ENCODE data around the gene NIPAL3.
"Not testable (repeated sequence)": the region's sequence is repeated elsewhere in the genome, so short reads cannot be mapped to it uniquely, and the experiment has no call there.

NIPAL3 gene

DNA sequence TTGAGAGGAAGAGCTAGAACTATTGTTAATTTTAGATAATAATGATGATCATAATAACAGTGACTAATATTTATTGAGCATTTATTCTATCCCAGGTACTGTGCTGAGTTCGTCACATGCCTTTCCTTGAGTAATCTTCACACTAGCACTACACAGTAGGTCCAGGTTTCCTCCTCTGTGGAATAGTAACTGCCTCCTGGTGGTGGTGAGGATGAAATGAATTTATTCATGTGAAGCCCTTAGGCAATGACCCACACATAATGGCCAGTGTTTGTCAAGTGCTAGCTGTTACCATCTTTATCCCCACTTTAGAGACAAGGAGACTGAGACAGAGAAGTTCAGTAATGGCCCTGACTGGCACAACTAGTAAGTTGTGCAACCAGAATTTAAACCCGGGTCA, 5.9 kb downstream of the NIPAL3 start:
- DNase-seq (ENCODE audit: low read depth in 2 of 2) = no peak

DNA sequence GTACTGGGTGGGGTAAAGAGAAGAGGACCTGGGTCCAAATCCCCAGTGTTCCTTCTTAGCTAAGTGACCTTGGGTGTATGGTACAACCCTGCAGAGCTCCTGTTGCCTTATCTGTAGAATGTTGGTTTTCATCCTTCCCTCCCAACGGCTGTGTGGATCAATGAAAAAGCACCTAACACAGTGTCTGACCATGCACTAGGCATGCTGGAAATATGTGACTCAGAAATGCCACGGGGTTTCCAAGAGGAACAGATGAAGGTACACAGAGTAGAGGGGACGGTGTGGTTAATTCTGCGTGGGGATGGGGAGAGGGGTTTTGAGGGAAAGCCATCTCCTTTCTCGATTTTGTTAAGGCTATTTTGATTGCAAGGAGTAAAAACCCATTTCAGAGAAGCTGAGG, 8.6 kb downstream of the NIPAL3 start:
- DNase-seq (ENCODE audit: low read depth in 2 of 2) = no peak

DNA sequence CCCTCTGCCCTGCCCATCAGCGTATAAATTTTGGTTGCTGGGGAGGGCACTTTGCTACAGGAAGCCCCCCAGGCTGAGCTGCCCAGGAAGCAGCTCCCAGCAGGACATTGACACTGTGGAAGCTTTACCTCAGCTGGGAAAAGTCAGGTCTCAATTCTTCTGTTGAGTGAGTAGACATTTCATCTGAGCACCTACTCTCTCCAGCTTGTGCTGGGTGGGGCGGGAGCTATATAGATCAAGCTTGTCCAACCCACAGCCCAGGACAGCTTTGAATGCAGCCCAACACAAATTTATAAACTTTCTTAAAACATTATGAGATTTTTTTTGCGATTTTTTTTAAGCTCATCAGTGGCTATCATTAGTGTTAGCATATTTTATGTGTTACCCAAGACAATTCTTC, 9.4 kb downstream of the NIPAL3 start:
- no peak for DNase-seq (ENCODE audit: low read depth in 2 of 2)

DNA sequence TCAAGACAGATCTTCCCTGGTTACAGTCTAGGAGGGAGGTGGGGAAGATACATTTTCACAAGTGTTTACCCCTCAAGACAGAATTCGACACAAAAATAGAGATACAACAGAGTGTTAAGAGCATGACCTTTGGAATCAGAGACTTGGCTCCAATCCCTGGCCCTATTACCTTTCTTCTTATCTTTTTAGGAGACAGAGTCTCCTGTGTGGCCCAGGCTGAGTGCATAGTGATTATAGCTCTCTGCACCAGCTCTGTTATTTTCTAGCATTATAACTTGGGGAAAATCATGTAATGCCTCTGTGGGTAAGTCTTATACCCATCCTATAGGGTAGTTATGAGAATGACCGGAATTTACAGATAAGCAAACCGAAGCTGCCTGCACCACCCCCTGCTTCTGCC, 9.8 kb downstream of the NIPAL3 start:
- no peak for DNase-seq (ENCODE audit: low read depth in 2 of 2)

DNA sequence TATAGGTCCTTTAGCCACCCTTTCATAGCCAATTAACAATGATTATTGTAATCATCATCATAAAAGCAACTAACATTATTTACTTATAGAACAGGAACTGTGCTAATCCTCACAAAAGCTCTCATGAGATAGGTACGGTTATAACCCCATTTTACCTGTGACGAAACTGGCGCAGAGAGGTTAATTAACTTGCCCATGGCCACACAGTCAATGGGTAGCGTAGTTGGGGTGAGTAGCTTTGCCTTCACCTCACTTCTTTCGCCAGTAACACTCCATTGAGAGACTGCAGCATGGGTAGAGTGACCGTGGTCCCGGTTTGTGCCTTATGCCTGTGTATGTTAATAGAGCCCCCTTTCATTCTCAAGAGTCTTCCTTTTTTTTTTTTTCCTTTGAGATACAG, 10.3 kb downstream of the NIPAL3 start:
- DNase-seq (ENCODE audit: low read depth in 2 of 2) = no peak

DNA sequence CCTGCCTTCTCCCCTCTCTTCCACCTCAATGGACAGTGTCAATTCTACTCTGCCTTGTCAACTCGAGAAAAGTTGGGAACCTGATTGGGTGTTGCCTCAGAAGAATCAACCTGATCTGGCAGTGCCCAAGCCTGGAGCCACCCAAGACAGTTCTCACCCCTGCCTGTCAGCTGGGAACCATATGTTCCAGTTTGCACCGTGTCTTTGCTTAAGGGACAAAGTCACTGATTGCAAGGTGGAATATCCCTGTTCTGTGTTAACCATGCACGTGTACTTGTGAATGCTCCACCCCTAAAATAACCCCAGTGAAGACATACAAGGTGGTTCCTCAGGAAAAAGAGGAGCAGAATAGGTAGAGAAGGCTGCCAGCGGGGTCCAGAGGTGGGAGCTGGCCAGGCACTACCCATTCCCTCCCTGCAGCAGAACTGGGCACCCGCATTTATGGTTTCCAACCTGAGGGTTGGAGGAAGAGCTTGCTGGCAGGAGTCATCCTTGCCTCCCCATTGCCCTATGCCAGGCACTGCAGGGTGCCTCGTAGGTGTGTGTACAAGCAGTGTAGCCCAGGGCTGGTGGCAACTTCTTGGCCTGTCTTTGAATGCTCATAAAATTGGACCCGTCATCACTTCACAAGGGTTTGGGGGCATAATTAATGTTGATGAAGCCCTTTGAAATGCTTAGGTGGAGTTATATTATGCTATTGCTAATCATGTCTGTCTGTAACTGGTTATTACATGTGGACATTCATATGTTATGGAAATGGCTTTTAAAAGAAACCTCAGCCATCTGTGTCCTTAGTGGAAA, 11.3 kb downstream of the NIPAL3 start:
- DNase-seq (ENCODE audit: low read depth in 2 of 2) = no peak

DNA sequence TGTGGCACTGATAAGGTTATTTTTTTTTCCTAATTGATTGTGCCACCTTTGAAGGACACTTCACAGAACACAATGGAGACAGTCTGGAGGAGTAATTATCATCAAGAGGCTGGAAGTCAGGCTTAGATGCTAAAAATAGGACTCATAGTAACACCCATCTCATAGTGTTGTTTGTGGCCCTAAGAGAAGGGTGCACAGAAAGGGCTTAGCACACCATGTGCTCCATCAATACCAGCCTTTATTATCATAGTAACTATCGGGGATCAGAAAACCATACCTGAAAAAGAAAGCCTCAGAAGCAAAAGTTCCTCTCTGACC, 11.9 kb downstream of the NIPAL3 start:
- no peak for DNase-seq (ENCODE audit: low read depth in 2 of 2)

DNA sequence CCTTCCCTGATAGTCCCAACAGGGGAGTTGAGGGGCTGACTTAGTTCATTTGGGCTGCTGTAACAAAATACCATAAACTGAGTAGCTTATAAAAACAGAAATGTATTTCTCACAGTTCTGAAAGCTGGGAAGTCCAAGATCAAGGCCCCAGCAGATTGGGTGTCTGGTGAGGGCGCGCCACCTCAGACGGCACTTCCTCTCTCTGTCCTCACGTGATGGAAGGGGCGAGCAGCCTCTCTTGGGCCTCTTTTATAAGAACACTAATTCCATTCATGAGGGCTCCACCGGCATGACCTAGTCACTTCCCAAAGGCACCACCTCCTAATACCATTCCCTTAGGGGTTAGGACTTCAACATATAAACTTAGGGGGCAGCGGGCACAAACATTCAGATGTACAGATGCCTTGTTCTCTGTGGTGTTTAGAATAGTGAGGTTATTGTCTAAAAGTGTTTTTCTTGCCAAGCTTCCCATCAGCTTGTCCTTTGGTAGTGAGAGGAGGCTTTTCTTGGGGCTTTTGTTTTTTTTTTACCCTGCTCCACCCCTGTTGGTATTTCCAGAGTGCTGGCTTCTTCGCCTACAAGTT, 20.3 kb downstream of the NIPAL3 start:
- DNase-seq (ENCODE audit: low read depth in 2 of 2) = no peak

DNA sequence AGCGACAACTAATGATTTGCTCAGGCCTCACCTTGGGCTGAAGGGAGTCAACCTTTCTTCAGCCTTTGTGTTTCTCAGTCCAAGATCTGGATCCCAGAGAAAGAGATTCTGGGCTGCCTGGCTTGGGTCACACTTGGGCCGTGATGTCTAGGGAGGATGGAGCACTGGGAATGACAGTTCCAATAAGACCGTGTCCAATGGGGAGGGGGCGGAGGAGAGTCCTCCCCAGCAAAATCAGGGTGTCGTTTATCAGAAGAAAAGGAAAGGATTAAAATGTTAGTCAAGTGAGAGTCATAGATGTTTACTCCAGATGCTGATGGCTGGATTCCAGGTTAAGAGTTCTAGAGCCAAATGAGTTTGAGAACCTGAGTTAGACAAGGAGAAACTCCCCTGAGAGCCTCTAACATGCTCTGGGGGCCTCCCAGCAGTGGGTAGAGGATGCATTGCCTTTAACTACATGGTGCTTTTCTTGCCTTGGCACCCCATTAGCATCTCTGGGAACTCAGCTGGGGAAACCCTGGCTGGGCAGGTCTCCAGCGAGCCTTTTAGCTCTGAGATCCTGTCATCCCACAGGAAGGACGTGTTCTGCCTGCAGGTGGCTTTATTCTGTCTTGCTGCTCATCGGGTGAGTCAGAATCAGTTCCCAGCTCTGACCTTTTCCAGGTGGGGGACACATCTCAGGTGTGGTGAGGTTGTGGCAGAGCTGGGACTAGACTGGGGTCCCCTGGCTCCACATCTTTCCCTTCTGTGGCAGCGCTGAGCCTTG, 22.2 kb downstream of the NIPAL3 start:
- DNase-seq (ENCODE audit: low read depth in 2 of 2) = no peak

DNA sequence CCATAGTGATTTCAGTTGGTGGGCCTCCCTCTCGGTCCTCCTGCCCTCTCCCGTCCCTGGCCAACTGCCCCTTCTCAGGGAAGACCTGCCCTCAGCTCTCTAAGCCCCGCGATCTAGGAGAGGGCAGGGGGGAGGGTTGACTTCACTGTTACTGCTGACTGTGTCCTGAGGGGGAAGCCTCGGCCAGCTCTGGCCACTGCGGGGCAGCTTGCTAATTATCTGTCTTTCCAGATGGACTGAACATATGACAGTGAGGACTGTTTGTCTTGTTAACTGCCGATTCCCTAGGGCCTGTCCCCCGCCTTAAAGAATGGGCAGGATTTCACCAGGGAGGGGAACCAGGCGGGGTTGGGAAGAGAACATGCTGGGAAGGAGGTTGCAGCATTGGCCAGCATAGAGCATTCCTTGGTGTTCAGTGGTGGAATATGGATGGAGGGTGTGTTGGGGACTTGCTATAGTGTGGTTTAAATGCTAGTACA, 22.9 kb downstream of the NIPAL3 start:
- DNase-seq (ENCODE audit: low read depth in 2 of 2) = no peak

DNA sequence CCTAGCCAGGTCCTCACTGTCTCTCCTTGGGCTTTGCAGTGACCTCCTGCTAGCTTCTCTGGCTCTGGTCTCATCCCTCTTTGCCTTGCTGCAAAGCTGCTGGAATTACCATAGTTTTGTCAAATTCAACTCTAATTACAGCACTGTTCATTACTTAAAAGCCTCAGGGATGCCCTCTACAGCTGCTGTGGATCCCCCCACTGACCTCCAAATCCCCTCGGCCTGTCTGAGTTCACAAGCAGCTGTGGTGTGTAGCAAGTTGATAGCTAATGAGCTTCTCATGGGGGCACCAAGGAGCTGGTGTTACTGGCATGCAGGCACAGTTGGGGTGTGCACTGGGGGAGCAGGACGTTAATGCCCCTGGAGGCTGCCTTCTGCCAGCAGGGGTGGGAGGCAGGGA, 24.8 kb downstream of the NIPAL3 start:
- no peak for DNase-seq (ENCODE audit: low read depth in 2 of 2)

DNA sequence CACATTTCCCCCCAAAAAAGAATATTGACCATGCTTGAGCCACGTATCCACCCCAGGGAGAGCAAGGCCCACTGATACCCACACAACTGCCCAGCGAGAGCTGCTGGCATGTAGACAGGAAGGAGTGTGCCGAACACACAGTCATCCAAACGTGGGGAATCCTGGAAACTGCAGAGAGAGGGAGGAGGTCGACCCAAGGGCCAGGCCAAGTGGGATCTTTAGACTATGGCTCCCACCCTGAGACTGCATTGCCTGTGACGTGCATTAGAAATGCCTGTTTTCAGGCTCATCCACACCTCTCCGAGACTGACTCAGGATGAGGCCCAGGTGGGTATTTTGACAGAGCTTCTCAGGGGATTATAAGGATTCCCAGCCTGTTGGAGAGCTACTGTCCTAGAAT, 25.9 kb downstream of the NIPAL3 start:
- no peak for DNase-seq (ENCODE audit: low read depth in 2 of 2)

DNA sequence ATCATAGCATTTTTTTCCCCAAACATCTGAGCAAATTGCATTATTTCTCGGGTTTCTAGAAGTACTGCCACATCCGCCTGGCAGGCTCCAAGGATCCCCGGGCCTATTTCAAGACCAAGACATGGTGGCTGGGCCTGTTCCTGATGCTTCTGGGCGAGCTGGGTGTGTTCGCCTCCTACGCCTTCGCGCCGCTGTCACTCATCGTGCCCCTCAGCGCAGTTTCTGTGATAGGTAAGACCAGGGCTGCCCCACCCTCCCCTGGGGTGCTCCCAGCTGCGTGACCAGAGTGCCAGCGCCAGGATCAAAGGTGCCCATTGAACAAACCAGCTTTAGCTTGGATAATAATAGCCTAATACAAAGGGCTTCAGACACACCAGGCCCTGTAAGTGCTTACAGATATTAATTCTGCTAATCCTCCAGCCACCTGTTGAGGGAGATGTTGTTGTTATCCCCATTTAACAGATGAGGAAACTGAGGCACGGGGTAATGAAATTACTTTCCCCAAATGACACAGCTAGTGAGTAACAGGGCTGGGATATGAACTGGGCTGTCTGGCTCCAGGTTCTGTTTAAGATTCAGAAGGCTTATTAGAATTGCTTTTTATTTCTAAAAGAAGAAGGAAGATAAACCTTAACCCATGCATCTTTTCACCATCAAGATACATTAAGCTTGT, 26.5 kb downstream of the NIPAL3 start:
- DNase-seq (ENCODE audit: low read depth in 2 of 2) = no peak

DNA sequence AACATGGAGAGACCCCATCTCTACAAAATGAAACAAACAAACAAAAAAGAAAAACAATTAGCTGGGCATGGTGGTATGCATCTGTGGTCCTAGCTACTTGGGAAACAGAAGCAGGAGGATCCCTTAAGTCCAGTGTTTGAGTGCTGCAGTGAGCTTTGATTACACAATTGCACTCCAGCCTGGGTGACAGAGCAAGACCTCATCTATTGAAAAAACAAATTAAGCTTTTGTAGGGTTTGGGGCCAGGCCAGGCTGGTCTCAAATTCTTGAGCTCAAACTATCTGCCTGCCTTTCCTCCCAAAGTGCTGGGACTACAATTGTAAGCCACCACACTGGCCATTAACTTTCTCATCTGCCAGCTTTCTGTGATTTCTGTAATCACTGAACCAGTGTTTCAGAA, 27.2 kb downstream of the NIPAL3 start:
- no peak for DNase-seq (ENCODE audit: low read depth in 2 of 2)

DNA sequence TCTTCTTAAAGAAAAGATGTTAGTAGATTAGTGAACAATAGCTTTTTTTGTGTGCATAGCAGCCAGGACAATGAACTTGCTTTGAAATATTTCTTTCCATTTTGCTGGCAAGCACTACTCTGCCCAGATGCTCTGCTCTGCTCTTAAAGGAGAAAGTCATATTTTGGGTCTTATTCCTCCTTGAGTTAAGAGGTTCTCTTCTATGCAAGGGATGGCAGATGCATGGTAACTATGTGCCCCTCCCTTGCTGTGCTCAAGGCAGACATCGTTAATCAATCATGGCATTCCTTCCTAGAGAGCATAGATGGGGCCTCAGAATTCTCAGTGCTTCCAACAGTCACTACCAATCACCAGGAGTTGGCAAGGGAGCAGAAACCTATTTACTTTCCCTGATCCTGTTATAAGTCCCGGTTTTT, 27.6 kb downstream of the NIPAL3 start:
- DNase-seq (ENCODE audit: low read depth in 2 of 2) = no peak

DNA sequence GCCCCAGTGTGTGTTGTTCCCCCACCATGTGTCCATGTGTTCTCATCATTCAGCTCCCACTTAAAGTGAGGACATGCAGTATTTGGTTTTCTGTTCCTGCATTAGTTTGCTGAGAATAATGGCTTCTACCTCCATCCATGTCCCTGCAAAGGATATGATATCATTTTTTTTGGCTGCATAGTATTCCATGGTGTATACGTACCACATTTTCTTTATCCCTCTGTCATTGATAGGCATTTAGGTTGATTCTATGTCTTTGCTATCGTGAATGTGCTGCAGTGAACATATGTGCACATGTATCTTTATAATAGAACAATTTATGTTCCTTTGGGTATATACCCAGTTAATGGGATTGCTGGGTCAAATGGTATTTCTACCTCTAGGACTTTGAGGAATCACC, 30.8 kb downstream of the NIPAL3 start:
- not testable (repeated sequence) for DNase-seq (ENCODE audit: low read depth in 2 of 2)

DNA sequence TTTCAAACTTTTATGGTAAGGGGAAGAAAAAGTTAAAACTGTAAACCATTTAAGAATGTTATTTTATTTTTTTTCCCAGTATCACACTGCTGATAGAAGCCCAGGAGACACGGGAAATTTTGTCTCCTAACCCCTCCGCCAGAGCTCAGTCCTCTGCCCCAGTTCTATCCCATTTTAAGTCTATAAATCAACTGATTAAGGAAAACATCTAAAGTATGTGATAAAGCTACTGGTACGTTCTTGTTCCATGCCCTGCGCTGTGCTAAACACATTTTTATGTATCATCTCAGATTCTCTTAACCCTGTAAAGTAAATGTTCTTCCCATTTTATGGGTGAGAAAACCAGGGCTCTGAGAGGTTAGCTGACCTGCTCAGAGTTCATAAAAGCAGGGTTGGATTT, 34.7 kb downstream of the NIPAL3 start:
- DNase-seq (ENCODE audit: low read depth in 2 of 2) = no peak

DNA sequence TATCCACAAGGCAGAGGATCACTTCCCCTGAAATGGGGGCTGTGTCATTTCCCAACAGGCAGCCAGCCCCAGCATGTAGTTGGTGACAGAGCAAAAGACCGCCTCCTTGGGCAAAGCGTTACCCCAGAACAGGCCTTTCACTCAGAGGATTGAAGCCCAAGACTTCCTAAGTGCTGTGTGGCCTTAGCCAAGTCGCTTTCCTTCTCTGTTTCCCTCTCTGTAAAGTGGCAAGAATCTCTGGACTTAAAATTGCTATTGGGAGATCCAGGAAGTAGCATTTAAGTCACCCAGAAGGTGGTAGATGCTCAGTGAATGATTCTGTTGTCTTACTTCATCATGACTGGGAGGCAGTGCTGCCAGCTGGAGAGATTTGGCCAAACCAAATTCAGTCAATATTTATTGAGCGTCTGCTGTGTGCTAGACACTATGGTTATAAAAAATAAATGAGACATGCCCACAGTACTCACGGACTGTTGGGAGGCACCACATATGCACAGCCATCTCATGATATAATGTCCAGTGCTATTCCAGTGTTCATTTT, 35.3 kb downstream of the NIPAL3 start:
- no peak for DNase-seq (ENCODE audit: low read depth in 2 of 2)

DNA sequence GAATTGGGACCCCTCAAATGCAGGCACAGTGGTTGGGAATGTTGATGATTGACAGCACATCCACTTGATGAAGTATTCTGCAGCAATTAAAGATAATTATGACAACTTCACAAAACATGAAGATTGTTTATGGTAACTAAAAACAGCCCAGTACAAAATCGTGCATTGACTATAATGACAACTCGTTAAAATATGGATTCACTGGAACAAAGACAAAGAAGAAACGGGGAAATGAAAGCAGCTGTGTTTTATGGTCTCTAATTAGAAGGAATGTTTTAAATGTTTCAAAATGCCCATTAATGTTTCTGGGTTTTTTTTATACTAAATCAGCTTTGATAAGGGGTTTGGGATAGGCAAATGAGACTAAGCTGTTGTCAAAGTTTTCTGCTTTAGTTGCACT, 36.1 kb downstream of the NIPAL3 start:
- DNase-seq (ENCODE audit: low read depth in 2 of 2) = no peak

DNA sequence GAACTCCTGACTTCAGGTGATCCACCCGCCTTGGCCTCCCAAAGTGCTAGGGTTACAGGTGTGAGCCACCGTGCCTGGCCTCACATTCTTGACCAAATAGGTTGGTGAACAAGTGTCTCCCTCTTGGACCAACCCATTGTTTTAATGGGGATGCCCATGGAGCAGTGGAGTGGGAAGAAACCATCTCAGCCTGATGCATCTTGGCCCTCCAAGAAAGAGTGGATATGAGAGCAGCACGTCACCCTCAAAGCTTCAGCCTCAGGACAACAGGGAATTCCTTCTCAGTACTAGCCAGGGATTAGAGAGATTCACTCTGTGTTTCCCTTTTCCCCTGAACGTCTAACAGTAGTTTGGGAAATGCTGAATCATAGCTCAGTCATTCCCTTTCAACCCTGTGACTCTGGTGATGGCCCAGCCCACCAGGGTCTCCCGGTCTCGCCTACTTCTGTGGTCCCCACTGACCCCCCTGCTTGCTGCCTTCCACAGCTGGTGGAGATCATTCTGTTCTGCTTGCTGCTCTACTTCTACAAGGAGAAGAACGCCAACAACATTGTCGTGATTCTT, 37.4 kb downstream of the NIPAL3 start:
- DNase-seq (ENCODE audit: low read depth in 2 of 2) = no peak

DNA sequence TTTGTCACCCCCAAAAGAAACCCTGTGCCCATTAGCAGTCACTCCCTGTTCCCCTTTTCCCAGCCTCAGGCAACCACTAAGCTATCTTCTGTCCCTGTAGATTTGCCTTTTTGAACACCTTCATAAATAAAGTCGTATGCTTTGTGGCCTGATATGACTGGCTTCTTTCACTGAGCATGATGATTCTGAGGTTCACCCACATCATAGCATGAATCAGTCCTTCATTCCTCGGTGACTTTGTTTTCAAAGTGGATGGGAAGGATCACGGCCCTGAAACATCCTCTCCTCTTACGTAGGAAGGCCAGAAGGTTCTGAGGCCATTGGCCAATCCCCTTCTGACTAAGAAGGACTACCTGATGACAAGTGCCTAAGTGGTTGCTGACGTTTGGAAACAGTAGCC, 39.1 kb downstream of the NIPAL3 start:
- no peak for DNase-seq (ENCODE audit: low read depth in 2 of 2)

DNA sequence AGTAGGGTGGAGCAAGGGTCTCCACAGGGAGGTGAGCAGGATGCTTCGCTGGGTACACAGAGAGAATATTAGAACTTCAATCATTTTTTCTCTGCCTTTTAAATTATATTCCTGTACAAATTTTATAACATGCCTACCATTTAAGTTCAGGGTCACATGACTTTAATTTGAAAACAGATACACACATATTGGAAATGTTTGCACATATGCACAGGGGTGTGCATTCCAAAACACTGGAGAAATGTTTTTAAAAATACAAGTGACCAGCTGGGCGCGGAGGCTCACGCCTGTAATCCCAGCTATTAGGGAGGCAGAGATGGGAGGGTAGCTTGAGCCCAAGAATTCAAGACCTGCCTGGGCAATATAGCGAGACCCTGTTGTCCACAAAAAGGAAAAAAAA, 39.7 kb downstream of the NIPAL3 start:
- no peak for DNase-seq (ENCODE audit: low read depth in 2 of 2)

All from stimulated activated CD8-positive, alpha-beta memory T cell treated with anti-CD3 and anti-CD28 coated beads, Interleukin-15, amount 100 ng/mL, for 4 hours (primary cell).